ENCODE data around the gene FEZ2. TPM values are rescaled to one million over a fixed set of nuclear protein-coding genes. Genes with fewer than 3 reads are reported as not detected.

Gene FEZ2
- total and polyA plus RNA-seq, 2 experiments from 2014 or later = 28.0 to 32.9 TPM

DNA sequence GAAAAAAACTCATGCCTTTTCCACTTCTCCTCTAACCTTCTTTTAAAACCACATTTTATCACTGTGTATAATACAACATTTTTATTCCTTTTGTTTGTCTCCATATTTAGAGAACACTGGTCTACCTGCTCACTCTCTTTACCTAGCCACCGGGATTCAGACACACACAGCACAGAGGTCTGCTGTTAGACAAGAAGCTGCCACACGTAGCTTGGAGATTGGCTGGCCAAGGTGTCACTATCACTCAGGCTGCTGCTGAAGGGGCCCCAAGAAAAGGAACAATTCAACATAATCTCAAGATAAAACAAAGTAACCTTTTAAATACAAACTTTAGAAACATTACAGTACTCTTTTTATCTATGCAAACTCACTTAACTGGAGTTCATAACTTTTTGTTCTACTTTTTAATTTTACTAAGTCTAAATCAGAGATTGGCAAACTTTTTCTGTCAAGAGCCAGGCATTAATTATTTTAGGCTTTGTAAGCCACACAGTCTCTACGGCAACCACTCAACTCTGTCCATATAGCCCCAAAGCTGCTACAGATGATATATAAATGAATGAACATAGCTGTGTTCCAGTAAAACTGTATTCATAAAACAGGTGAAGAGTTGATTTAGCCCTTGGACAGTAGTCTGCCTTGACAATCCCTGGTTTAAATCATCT lies 25.8 kb downstream of the FEZ2 start:
- ATAC-seq (peak; percentile 79), DNase-seq (ENCODE audit: low spot score) (peak; percentile 27)
- Mint-ChIP-seq H3K27me3 (ENCODE audit: insufficient read depth, low read depth, poor library complexity) (no peaks in the 10 kb centered on the region), H3K4me3 (no peak overlapping the region), H3K36me3 (ENCODE audit: low read depth) (peaks cover 7% of the 10 kb centered on the region; the same call in 2 of the 3 replicates), H3K4me1 (peaks cover 42% of the 10 kb centered on the region), H3K9me3 (no peaks in the 10 kb centered on the region), H3K27ac (no peak overlapping the region)
- no peaks in the 10 kb centered on the region for H3K9me2 ChIP-seq (ENCODE audit: insufficient read depth)
- H3K4me2 ChIP-seq = 0 out of 2 replicates have a peak overlapping the region, but pooled peaks have one; percentile 0
- H3K27ac ChIP-seq (ENCODE audit: low read depth) = peak overlapping the region; percentile 64
- TF ChIP-seq STAT1 (IDR thresholded peaks at IDR 0.05; ENCODE audit: unreplicated experiment) = no peak
- H2AFZ ChIP-seq = no peak overlapping the region
- no peak overlapping the region for H3K4me3 ChIP-seq
- H3K79me2 ChIP-seq (replicated peaks; ENCODE audit: insufficient read depth) = peaks cover 17% of the 10 kb centered on the region; the same call in 1 of the 2 replicates
- peaks cover 10% of the 10 kb centered on the region for H3K36me3 ChIP-seq (ENCODE audit: insufficient read depth)
- H3K4me1 ChIP-seq (ENCODE audit: insufficient read depth) = peaks cover 44% of the 10 kb centered on the region
- H3F3A ChIP-seq (replicated peaks; ENCODE audit: low read depth) = no peaks in the 10 kb centered on the region
- H4K20me1 ChIP-seq (replicated peaks; ENCODE audit: insufficient read depth) = no peaks in the 10 kb centered on the region
- no peaks in the 10 kb centered on the region for H3K27me3 ChIP-seq (ENCODE audit: insufficient read depth)

DNA sequence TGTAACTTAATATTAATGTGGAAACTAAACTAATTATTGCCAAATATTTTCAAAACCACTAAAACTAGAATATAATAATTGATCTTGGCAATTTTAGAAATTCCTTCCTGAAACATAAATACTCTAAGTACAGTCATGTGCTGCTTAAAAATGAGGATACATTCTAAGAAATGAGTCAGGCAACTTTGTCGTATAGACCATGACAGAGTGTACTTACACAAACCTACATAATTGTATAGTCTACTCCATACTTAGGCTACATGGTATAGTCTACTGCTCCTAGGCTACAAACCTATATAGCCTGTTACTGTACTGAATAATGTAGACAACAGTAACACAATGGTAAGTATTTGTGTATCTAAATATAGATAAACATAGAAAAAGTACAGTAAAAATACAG lies 27.6 kb downstream of the FEZ2 start:
- no peaks in the 10 kb centered on the region for H3K36me3 ChIP-seq (ENCODE audit: insufficient read depth)

More for the DNA sequence above, 27.6 kb downstream of the FEZ2 start:
- Histone ChIP-seq H3K4me3 (no peak overlapping the region), H3K27ac (ENCODE audit: low read depth) (no peak overlapping the region), H3K4me1 (ENCODE audit: insufficient read depth) (peaks cover 44% of the 10 kb centered on the region), H4K20me1 (replicated peaks; ENCODE audit: insufficient read depth) (no peaks in the 10 kb centered on the region), H2AFZ (no peak overlapping the region), H3K27me3 (ENCODE audit: insufficient read depth) (no peaks in the 10 kb centered on the region), H3F3A (replicated peaks; ENCODE audit: low read depth) (no peaks in the 10 kb centered on the region), H3K4me2 (no peak overlapping the region), H3K9me2 (ENCODE audit: insufficient read depth) (no peaks in the 10 kb centered on the region), H3K79me2 (replicated peaks; ENCODE audit: insufficient read depth) (peaks cover 17% of the 10 kb centered on the region; the same call in 1 of the 2 replicates)
- Mint-ChIP-seq H3K4me3 (no peak overlapping the region), H3K36me3 (ENCODE audit: low read depth) (peaks cover 10% of the 10 kb centered on the region; the same call in 2 of the 3 replicates), H3K4me1 (peaks cover 47% of the 10 kb centered on the region), H3K9me3 (no peaks in the 10 kb centered on the region; the same call in 2 of the 3 replicates), H3K27me3 (ENCODE audit: insufficient read depth, low read depth, poor library complexity) (no peaks in the 10 kb centered on the region), H3K27ac (no peak overlapping the region)
- ATAC-seq = no peak
- TF ChIP-seq, protein P1, sequence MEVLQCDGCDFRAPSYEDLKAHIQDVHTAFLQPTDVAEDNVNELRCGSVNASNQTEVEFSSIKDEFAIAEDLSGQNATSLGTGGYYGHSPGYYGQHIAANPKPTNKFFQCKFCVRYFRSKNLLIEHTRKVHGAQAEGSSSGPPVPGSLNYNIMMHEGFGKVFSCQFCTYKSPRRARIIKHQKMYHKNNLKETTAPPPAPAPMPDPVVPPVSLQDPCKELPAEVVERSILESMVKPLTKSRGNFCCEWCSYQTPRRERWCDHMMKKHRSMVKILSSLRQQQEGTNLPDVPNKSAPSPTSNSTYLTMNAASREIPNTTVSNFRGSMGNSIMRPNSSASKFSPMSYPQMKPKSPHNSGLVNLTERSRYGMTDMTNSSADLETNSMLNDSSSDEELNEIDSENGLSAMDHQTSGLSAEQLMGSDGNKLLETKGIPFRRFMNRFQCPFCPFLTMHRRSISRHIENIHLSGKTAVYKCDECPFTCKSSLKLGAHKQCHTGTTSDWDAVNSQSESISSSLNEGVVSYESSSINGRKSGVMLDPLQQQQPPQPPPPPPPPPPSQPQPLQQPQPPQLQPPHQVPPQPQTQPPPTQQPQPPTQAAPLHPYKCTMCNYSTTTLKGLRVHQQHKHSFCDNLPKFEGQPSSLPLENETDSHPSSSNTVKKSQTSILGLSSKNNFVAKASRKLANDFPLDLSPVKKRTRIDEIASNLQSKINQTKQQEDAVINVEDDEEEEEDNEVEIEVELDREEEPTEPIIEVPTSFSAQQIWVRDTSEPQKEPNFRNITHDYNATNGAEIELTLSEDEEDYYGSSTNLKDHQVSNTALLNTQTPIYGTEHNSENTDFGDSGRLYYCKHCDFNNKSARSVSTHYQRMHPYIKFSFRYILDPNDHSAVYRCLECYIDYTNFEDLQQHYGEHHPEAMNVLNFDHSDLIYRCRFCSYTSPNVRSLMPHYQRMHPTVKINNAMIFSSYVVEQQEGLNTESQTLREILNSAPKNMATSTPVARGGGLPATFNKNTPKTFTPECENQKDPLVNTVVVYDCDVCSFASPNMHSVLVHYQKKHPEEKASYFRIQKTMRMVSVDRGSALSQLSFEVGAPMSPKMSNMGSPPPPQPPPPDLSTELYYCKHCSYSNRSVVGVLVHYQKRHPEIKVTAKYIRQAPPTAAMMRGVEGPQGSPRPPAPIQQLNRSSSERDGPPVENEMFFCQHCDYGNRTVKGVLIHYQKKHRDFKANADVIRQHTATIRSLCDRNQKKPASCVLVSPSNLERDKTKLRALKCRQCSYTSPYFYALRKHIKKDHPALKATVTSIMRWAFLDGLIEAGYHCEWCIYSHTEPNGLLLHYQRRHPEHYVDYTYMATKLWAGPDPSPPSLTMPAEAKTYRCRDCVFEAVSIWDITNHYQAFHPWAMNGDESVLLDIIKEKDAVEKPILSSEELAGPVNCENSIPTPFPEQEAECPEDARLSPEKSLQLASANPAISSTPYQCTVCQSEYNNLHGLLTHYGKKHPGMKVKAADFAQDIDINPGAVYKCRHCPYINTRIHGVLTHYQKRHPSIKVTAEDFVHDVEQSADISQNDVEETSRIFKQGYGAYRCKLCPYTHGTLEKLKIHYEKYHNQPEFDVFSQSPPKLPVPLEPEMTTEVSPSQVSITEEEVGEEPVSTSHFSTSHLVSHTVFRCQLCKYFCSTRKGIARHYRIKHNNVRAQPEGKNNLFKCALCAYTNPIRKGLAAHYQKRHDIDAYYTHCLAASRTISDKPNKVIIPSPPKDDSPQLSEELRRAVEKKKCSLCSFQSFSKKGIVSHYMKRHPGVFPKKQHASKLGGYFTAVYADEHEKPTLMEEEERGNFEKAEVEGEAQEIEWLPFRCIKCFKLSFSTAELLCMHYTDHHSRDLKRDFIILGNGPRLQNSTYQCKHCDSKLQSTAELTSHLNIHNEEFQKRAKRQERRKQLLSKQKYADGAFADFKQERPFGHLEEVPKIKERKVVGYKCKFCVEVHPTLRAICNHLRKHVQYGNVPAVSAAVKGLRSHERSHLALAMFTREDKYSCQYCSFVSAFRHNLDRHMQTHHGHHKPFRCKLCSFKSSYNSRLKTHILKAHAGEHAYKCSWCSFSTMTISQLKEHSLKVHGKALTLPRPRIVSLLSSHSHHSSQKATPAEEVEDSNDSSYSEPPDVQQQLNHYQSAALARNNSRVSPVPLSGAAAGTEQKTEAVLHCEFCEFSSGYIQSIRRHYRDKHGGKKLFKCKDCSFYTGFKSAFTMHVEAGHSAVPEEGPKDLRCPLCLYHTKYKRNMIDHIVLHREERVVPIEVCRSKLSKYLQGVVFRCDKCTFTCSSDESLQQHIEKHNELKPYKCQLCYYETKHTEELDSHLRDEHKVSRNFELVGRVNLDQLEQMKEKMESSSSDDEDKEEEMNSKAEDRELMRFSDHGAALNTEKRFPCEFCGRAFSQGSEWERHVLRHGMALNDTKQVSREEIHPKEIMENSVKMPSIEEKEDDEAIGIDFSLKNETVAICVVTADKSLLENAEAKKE (CRISPR knock-in tag; IDR thresholded peaks at IDR 0.05) = no peak
- no peak for TF ChIP-seq POLR2AphosphoS5 (IDR thresholded peaks at IDR 0.05; ENCODE audit: low read depth)
- no peak for DNase-seq (ENCODE audit: low spot score)

All from GM23338 (cell line).